ENCODE results near the gene GON4L.
"Not testable (repeated sequence)": the region's sequence is repeated elsewhere in the genome, so short reads cannot be mapped to it uniquely, and the experiment has no call there.

GRCh38 chr1:155748141-155748540 is 108.9 kb downstream of the GON4L start:
- TF ChIP-seq, protein P1, sequence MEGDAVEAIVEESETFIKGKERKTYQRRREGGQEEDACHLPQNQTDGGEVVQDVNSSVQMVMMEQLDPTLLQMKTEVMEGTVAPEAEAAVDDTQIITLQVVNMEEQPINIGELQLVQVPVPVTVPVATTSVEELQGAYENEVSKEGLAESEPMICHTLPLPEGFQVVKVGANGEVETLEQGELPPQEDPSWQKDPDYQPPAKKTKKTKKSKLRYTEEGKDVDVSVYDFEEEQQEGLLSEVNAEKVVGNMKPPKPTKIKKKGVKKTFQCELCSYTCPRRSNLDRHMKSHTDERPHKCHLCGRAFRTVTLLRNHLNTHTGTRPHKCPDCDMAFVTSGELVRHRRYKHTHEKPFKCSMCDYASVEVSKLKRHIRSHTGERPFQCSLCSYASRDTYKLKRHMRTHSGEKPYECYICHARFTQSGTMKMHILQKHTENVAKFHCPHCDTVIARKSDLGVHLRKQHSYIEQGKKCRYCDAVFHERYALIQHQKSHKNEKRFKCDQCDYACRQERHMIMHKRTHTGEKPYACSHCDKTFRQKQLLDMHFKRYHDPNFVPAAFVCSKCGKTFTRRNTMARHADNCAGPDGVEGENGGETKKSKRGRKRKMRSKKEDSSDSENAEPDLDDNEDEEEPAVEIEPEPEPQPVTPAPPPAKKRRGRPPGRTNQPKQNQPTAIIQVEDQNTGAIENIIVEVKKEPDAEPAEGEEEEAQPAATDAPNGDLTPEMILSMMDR (IDR thresholded peaks at IDR 0.05), result not testable (repeated sequence)
- not testable (repeated sequence) for TF ChIP-seq EP300 (IDR thresholded peaks at IDR 0.05); POLR2A (IDR thresholded peaks at IDR 0.05; ENCODE audit: low read length); BHLHE40 (IDR thresholded peaks at IDR 0.05; ENCODE audit: low read depth, low read length); RAD21 (conservative IDR thresholded peaks at IDR 0.05 in 1 of 2, IDR thresholded peaks at IDR 0.05 in 1 of 2); KDM1A (IDR thresholded peaks at IDR 0.05; ENCODE audit: low read depth); FOSL2 (IDR thresholded peaks at IDR 0.05); FOSL2 (CRISPR knock-in tag; IDR thresholded peaks at IDR 0.05); MAZ (IDR thresholded peaks at IDR 0.05; ENCODE audit: borderline replicate concordance, low read depth, low read length); JUNB (IDR thresholded peaks at IDR 0.05)

Data from A549 (cell line).